Measurements from ENCODE around the gene PNLDC1. TPM values are rescaled to one million over a fixed set of nuclear protein-coding genes. Genes with fewer than 3 reads are reported as not detected.

PNLDC1 gene, protein sequence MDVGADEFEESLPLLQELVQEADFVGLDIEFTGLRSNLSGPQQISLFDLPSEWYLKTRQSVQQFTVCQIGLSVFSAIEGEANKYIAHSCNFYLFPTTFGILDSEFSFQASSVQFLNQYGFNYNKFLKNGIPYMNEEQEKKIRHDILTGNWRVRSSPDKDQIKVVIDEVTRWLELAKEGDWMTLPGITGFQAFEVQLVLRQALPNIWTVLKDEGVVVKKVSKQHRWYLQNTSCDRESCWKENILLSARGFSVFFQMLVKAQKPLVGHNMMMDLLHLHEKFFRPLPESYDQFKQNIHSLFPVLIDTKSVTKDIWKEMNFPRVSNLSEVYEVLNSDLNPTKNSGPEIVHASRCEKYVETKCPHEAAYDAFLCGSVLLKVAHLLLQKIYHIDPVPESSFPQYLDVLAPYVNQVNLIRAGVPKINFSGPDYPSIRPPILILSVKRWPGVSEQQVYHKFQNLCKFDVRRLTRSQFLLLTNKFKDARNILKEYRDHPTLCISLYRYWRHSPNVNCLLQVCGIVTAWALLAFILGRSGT
- total RNA-seq = not detected in 2 replicates

DNA sequence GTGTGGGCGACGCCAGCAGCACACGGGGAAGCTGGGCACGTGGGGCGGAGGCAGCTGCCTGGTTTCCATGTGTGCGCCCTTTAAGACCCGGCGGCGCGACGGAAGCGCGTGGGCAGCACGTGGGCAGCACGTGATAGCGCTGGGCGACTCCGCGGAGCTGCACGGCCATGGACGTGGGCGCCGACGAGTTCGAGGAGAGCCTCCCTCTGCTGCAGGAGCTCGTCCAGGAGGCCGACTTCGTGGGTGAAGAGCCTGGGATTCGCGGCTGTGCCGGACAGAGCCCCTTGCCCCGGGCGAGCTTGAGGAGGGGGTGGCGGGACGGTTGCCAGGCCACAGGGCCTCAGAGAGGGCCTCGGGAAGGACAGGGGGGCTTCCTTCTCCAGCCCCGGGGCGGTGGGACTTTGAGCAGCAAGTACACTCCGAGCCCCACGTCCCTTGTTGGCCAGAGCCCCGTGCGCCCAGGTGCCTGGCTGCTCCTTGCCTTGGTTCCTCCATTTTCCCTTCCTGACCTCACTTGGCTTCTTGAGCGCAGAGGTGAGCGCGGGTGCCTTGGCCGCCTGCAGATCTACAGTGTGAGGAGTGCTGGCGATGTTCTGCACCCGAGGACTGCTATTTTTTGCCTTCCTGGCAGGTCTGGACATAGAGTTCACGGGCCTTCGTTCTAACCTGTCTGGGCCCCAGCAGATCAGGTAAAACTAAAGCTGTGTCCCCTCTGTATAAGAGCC is at the start of gene PNLDC1:
TSS of gene PNLDC1 (plus strand) at position 136 of the 725 bp plus-strand sequence. CDS start at position 168, 32 bp downstream.
- TF ChIP-seq, protein P1, sequence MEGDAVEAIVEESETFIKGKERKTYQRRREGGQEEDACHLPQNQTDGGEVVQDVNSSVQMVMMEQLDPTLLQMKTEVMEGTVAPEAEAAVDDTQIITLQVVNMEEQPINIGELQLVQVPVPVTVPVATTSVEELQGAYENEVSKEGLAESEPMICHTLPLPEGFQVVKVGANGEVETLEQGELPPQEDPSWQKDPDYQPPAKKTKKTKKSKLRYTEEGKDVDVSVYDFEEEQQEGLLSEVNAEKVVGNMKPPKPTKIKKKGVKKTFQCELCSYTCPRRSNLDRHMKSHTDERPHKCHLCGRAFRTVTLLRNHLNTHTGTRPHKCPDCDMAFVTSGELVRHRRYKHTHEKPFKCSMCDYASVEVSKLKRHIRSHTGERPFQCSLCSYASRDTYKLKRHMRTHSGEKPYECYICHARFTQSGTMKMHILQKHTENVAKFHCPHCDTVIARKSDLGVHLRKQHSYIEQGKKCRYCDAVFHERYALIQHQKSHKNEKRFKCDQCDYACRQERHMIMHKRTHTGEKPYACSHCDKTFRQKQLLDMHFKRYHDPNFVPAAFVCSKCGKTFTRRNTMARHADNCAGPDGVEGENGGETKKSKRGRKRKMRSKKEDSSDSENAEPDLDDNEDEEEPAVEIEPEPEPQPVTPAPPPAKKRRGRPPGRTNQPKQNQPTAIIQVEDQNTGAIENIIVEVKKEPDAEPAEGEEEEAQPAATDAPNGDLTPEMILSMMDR (IDR thresholded peaks at IDR 0.05; ENCODE audit: insufficient read depth, low read length, poor library complexity, severe bottlenecking) = no peak
- DNase-seq (ENCODE audit: low read depth) = no peak
- Histone ChIP-seq H3K36me3 (ENCODE audit: control insufficient read depth, insufficient read depth, low read length) (no peaks in the 10 kb centered on the region), H3K4me3 (ENCODE audit: low read depth, low read length) (no peak within 1 kb of the TSS), H3K27me3 (ENCODE audit: control insufficient read depth, insufficient read depth, low read length) (no peaks in the 10 kb centered on the region)

DNA sequence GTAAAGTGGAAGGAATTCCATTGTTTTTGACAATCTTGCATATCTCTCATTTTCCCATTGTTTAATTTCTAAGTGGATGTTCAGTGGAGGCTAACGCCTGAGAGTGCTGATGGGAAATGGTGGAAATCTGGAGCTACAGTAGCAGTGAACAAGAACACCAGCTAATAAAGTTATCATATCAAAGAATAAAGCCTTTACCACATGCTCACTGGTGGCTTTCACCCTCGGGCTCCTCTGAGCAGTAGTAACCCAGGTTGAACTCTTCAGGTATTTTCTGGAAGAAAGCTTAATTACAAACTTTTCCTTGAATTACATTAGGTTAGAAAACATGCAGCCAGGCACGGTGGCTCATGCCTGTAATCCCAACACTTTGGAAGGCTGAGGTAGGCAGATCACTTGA is 48.6 kb upstream of the PNLDC1 start:
- Histone ChIP-seq H3K27me3 (ENCODE audit: control insufficient read depth, insufficient read depth, low read length) (no peaks in the 10 kb centered on the region), H3K4me3 (ENCODE audit: low read depth, low read length) (no peak overlapping the region), H3K36me3 (ENCODE audit: control insufficient read depth, insufficient read depth, low read length) (peaks cover 3% of the 10 kb centered on the region)
- TF ChIP-seq, protein P1 (IDR thresholded peaks at IDR 0.05; ENCODE audit: insufficient read depth, low read length, poor library complexity, severe bottlenecking) = no peak
- DNase-seq (ENCODE audit: low read depth) = no peak

DNA sequence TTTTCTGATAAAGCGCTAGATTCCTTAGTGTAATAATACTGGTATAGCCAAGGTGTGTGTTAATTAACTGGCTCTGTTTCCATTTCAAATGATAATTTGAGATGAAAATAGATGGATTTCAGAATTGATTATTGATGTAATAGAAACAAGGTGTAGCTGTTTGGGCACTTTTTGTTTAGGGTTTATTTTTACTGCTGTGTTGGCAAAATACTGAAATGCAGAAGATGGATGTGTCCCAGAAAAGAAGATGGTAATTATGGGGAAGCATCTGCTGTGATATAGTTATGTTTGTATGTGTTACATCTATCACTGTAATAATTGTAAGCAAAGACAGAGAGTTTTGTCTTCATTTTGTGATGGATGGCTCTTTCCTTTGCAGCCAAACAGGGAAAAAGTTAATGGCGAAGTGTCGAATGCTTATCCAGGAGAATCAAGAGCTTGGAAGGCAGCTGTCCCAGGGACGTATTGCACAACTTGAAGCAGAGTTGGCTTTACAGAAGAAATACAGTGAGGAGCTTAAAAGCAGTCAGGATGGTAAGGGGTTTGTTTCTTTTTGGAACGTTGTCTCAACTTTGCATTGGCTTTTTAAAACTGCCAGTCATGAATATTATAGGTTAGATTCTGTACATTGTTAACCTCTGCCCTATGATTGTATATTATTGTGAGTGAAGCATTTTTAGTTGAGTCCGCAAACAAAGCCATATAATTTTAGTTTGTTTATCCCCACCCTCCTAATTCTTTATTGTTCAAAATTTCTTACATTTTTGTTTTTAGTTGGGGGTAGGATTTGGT is 46.8 kb upstream of the PNLDC1 start:
- Histone ChIP-seq H3K4me3 (ENCODE audit: low read depth, low read length) (no peak overlapping the region), H3K36me3 (ENCODE audit: control insufficient read depth, insufficient read depth, low read length) (peaks cover 3% of the 10 kb centered on the region), H3K27me3 (ENCODE audit: control insufficient read depth, insufficient read depth, low read length) (no peaks in the 10 kb centered on the region)
- TF ChIP-seq, protein P1 (IDR thresholded peaks at IDR 0.05; ENCODE audit: insufficient read depth, low read length, poor library complexity, severe bottlenecking) = no peak
- DNase-seq (ENCODE audit: low read depth) = no peak

DNA sequence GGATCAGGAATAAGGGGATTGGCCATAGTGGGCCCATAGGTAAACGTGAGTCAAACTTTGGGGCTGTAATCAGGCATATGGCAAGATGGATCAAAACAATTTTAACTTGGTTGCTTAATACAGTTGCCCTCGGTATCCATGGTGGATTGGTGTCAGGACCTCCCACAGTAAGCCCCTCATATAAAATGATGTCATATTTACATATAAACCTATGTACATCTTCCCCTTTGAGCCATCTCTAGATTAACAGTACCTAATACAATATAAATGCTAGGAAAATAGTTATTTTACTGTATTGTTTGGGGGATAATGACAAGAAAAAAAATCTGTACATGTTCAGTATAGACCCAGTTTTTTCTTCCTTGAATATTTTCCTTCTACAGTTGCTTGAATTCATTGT is 45.7 kb upstream of the PNLDC1 start:
- Histone ChIP-seq H3K4me3 (ENCODE audit: low read depth, low read length) (no peak overlapping the region), H3K27me3 (ENCODE audit: control insufficient read depth, insufficient read depth, low read length) (no peaks in the 10 kb centered on the region), H3K36me3 (ENCODE audit: control insufficient read depth, insufficient read depth, low read length) (peaks cover 3% of the 10 kb centered on the region)
- TF ChIP-seq, protein P1 (IDR thresholded peaks at IDR 0.05; ENCODE audit: insufficient read depth, low read length, poor library complexity, severe bottlenecking) = no peak
- no peak for DNase-seq (ENCODE audit: low read depth)

DNA sequence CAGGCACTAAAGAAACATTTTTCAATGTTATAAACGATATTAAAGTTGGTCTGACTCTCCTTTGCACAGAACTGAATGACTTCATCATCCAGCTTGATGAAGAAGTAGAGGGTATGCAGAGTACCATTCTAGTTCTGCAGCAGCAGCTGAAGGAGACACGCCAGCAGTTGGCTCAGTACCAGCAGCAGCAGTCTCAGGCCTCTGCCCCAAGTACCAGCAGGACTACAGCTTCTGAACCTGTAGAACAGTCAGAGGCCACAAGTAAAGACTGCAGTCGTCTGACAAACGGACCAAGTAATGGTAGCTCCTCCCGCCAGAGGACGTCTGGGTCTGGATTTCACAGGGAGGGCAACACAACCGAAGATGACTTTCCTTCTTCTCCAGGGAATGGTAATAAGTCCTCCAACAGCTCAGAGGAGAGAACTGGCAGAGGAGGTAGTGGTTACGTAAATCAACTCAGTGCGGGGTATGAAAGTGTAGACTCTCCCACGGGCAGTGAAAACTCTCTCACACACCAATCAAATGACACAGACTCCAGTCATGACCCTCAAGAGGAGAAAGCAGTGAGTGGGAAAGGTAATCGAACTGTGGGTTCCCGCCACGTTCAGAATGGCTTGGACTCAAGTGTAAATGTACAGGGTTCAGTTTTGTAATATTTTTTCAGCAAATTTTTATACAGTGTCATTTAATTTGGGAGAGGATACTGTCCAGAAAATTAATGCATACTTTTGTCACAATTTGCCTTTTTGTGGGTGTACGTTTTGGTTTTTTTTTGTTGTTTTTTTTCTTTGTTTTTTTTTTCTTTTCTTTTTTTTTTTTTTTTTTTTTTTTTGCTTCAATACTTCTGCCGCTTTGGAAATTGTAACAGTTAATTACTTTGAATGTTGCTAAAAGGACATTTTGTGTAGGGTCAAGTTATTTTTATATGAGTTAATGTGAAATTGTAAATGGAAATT is 44.8 kb upstream of the PNLDC1 start:
- Histone ChIP-seq H3K4me3 (ENCODE audit: low read depth, low read length) (no peak overlapping the region), H3K27me3 (ENCODE audit: control insufficient read depth, insufficient read depth, low read length) (no peaks in the 10 kb centered on the region), H3K36me3 (ENCODE audit: control insufficient read depth, insufficient read depth, low read length) (peaks cover 3% of the 10 kb centered on the region)
- TF ChIP-seq, protein P1 (IDR thresholded peaks at IDR 0.05; ENCODE audit: insufficient read depth, low read length, poor library complexity, severe bottlenecking) = no peak
- DNase-seq (ENCODE audit: low read depth) = no peak

Measured in kidney epithelial cell (primary cell).